Measurements from ENCODE around the gene OSBPL3.
"Not testable (repeated sequence)": the region's sequence is repeated elsewhere in the genome, so short reads cannot be mapped to it uniquely, and the experiment has no call there.

OSBPL3 gene

GRCh38 chr7:25014756-25015155 lies 34.8 kb upstream of the OSBPL3 start:
- no peak overlapping the region for H3K4me3 ChIP-seq (ENCODE audit: low read depth, low read length)
- TF ChIP-seq CTCF (IDR thresholded peaks at IDR 0.05; ENCODE audit: low read depth, low read length) = no peak

- H3K4me3 ChIP-seq (ENCODE audit: low read depth, low read length) = not testable (repeated sequence)
These were observed 32.7 kb upstream of the OSBPL3 start for GRCh38 chr7:25012710-25013109.

- TF ChIP-seq CTCF (IDR thresholded peaks at IDR 0.05; ENCODE audit: low read depth, low read length) = no peak
- no peak overlapping the region for H3K4me3 ChIP-seq (ENCODE audit: low read depth, low read length)
These were observed 32.3 kb upstream of the OSBPL3 start for GRCh38 chr7:25012254-25012653.

GRCh38 chr7:25009257-25009656 lies 29.3 kb upstream of the OSBPL3 start:
- TF ChIP-seq CTCF (IDR thresholded peaks at IDR 0.05; ENCODE audit: low read depth, low read length) = no peak

GRCh38 chr7:25007668-25008067 lies 27.7 kb upstream of the OSBPL3 start:
- no peak for TF ChIP-seq CTCF (IDR thresholded peaks at IDR 0.05; ENCODE audit: low read depth, low read length)
- no peak overlapping the region for H3K4me3 ChIP-seq (ENCODE audit: low read depth, low read length)

More at GRCh38 chr7:25009257-25009656, 29.3 kb upstream of the OSBPL3 start:
- H3K4me3 ChIP-seq (ENCODE audit: low read depth, low read length) = no peak overlapping the region

GRCh38 chr7:25006276-25006675 lies 26.3 kb upstream of the OSBPL3 start:
- no peak overlapping the region for H3K4me3 ChIP-seq (ENCODE audit: low read depth, low read length)
- no peak for TF ChIP-seq CTCF (IDR thresholded peaks at IDR 0.05; ENCODE audit: low read depth, low read length)

GRCh38 chr7:25005658-25006057 lies 25.7 kb upstream of the OSBPL3 start:
- no peak for TF ChIP-seq CTCF (IDR thresholded peaks at IDR 0.05; ENCODE audit: low read depth, low read length)
- H3K4me3 ChIP-seq (ENCODE audit: low read depth, low read length) = no peak overlapping the region

GRCh38 chr7:25002786-25003185 lies 22.8 kb upstream of the OSBPL3 start:
- H3K4me3 ChIP-seq (ENCODE audit: low read depth, low read length) = no peak overlapping the region
- no peak for TF ChIP-seq CTCF (IDR thresholded peaks at IDR 0.05; ENCODE audit: low read depth, low read length)
